ENCODE results near the gene CFAP97D1.

The CFAP97D1 gene

GRCh38 chr17:43799047-43799446 lies 18.8 kb downstream of the CFAP97D1 start:
- no CpG with 5 or more reads among the region's 2 CpGs for WGBS, 2 donors (ENCODE audit: extremely low coverage in 2 of 2, insufficient read length in 2 of 2, insufficient replicate concordance in 1 of 2)
- Histone ChIP-seq H3K27me3 (ENCODE audit: control insufficient read depth in 3 of 3, insufficient read depth in 3 of 3, low read depth in 1 of 3, low read length in 3 of 3) (no peaks in the 10 kb centered on the region), H3K36me3 (replicated peaks in 1 of 2; ENCODE audit: control insufficient read depth in 2 of 2, insufficient read depth in 2 of 2, low read length in 2 of 2) (no peaks in the 10 kb centered on the region), H3K27ac (replicated peaks; ENCODE audit: low read length) (no peak overlapping the region), H3K9ac (ENCODE audit: low read depth, low read length, poor library complexity) (no peak overlapping the region), H3K9me3 (replicated peaks in 1 of 2; ENCODE audit: control insufficient read depth in 2 of 2, insufficient read depth in 1 of 2, low read depth in 1 of 2, low read length in 2 of 2) (peaks cover 0 to 2% of the 10 kb centered on the region in 2 donors), H3K4me2 (ENCODE audit: insufficient read depth, low read length, poor library complexity, severe bottlenecking) (no peak overlapping the region), H3K4ac (ENCODE audit: low read length) (no peak overlapping the region), H2BK12ac (ENCODE audit: low read length) (no peak overlapping the region), H2AK5ac (ENCODE audit: low read depth, low read length) (no peak overlapping the region), H3K4me1 (ENCODE audit: control insufficient read depth in 2 of 2, insufficient read depth in 1 of 2, low read depth in 1 of 2, low read length in 2 of 2) (peaks cover 3 to 10% of the 10 kb centered on the region in 2 donors), H3K23ac (ENCODE audit: low read depth, low read length, poor library complexity) (no peak overlapping the region), H3K4me3 (ENCODE audit: low read length in 2 of 2) (no peak overlapping the region), H2AFZ (ENCODE audit: low read length) (no peak overlapping the region), H2BK120ac (ENCODE audit: low read depth, low read length) (no peak overlapping the region), H2BK15ac (ENCODE audit: low read length) (no peak overlapping the region), H3K79me1 (ENCODE audit: low read depth, low read length) (no peaks in the 10 kb centered on the region), H3K18ac (ENCODE audit: low read length) (no peak overlapping the region), H4K91ac (ENCODE audit: low read depth, low read length, poor library complexity) (no peak overlapping the region), H3K14ac (ENCODE audit: low read length) (no peak overlapping the region), H2BK5ac (ENCODE audit: low read length) (no peak overlapping the region), H4K8ac (ENCODE audit: low read depth, low read length) (no peak overlapping the region)
- DNase-seq (ENCODE audit: low spot score): no peak

GRCh38 chr17:43800736-43801135 lies 20.5 kb downstream of the CFAP97D1 start:
- H3K4ac ChIP-seq (ENCODE audit: low read length): no peak overlapping the region
- DNase-seq (ENCODE audit: low spot score): no peak
- no peak overlapping the region for H2BK15ac ChIP-seq (ENCODE audit: low read length)
- H3K36me3 ChIP-seq (replicated peaks in 1 of 2; ENCODE audit: control insufficient read depth in 2 of 2, insufficient read depth in 2 of 2, low read length in 2 of 2): no peaks in the 10 kb centered on the region
- no peak overlapping the region for H3K9ac ChIP-seq (ENCODE audit: low read depth, low read length, poor library complexity)
- no peak overlapping the region for H4K8ac ChIP-seq (ENCODE audit: low read depth, low read length)
- no peak overlapping the region for H2AK5ac ChIP-seq (ENCODE audit: low read depth, low read length)
- H2BK12ac ChIP-seq (ENCODE audit: low read length): no peak overlapping the region
- H3K4me3 ChIP-seq (ENCODE audit: low read length in 2 of 2): no peak overlapping the region
- peaks cover 3 to 10% of the 10 kb centered on the region in 2 donors for H3K4me1 ChIP-seq (ENCODE audit: control insufficient read depth in 2 of 2, insufficient read depth in 1 of 2, low read depth in 1 of 2, low read length in 2 of 2)
- no peak overlapping the region for H4K91ac ChIP-seq (ENCODE audit: low read depth, low read length, poor library complexity)
- H2BK120ac ChIP-seq (ENCODE audit: low read depth, low read length): no peak overlapping the region
- H3K14ac ChIP-seq (ENCODE audit: low read length): no peak overlapping the region
- H3K79me1 ChIP-seq (ENCODE audit: low read depth, low read length): no peaks in the 10 kb centered on the region
- no peak overlapping the region for H2AFZ ChIP-seq (ENCODE audit: low read length)
- WGBS, 2 donors (ENCODE audit: extremely low coverage in 2 of 2, insufficient read length in 2 of 2, insufficient replicate concordance in 1 of 2): no CpG with 5 or more reads among the region's 3 CpGs
- no peak overlapping the region for H3K23ac ChIP-seq (ENCODE audit: low read depth, low read length, poor library complexity)
- no peak overlapping the region for H2BK5ac ChIP-seq (ENCODE audit: low read length)
- peaks cover 0 to 2% of the 10 kb centered on the region in 2 donors for H3K9me3 ChIP-seq (replicated peaks in 1 of 2; ENCODE audit: control insufficient read depth in 2 of 2, insufficient read depth in 1 of 2, low read depth in 1 of 2, low read length in 2 of 2)
- no peak overlapping the region for H3K27ac ChIP-seq (replicated peaks; ENCODE audit: low read length)
- H3K18ac ChIP-seq (ENCODE audit: low read length): no peak overlapping the region
- H3K27me3 ChIP-seq (ENCODE audit: control insufficient read depth in 3 of 3, insufficient read depth in 3 of 3, low read depth in 1 of 3, low read length in 3 of 3): no peaks in the 10 kb centered on the region
- H3K4me2 ChIP-seq (ENCODE audit: insufficient read depth, low read length, poor library complexity, severe bottlenecking): no peak overlapping the region

- Histone ChIP-seq H3K4me3 (ENCODE audit: low read length in 2 of 2) (no peak overlapping the region), H3K36me3 (replicated peaks in 1 of 2; ENCODE audit: control insufficient read depth in 2 of 2, insufficient read depth in 2 of 2, low read length in 2 of 2) (no peaks in the 10 kb centered on the region), H3K23ac (ENCODE audit: low read depth, low read length, poor library complexity) (no peak overlapping the region), H4K91ac (ENCODE audit: low read depth, low read length, poor library complexity) (no peak overlapping the region), H2AFZ (ENCODE audit: low read length) (no peak overlapping the region), H3K9me3 (replicated peaks in 1 of 2; ENCODE audit: control insufficient read depth in 2 of 2, insufficient read depth in 1 of 2, low read depth in 1 of 2, low read length in 2 of 2) (peaks cover 0 to 2% of the 10 kb centered on the region in 2 donors), H3K14ac (ENCODE audit: low read length) (no peak overlapping the region), H3K4me2 (ENCODE audit: insufficient read depth, low read length, poor library complexity, severe bottlenecking) (no peak overlapping the region), H2BK5ac (ENCODE audit: low read length) (no peak overlapping the region), H3K9ac (ENCODE audit: low read depth, low read length, poor library complexity) (no peak overlapping the region), H3K4ac (ENCODE audit: low read length) (no peak overlapping the region), H2BK15ac (ENCODE audit: low read length) (no peak overlapping the region), H3K27me3 (ENCODE audit: control insufficient read depth in 3 of 3, insufficient read depth in 3 of 3, low read depth in 1 of 3, low read length in 3 of 3) (no peaks in the 10 kb centered on the region), H2AK5ac (ENCODE audit: low read depth, low read length) (no peak overlapping the region), H3K4me1 (ENCODE audit: control insufficient read depth in 2 of 2, insufficient read depth in 1 of 2, low read depth in 1 of 2, low read length in 2 of 2) (peaks cover 3 to 10% of the 10 kb centered on the region in 2 donors), H2BK120ac (ENCODE audit: low read depth, low read length) (no peak overlapping the region), H3K79me1 (ENCODE audit: low read depth, low read length) (no peaks in the 10 kb centered on the region), H4K8ac (ENCODE audit: low read depth, low read length) (no peak overlapping the region), H3K27ac (replicated peaks; ENCODE audit: low read length) (no peak overlapping the region), H3K18ac (ENCODE audit: low read length) (no peak overlapping the region), H2BK12ac (ENCODE audit: low read length) (no peak overlapping the region)
- DNase-seq (ENCODE audit: low spot score): no peak
- no CpG with 5 or more reads among the region's 3 CpGs for WGBS, 2 donors (ENCODE audit: extremely low coverage in 2 of 2, insufficient read length in 2 of 2, insufficient replicate concordance in 1 of 2)
Observed at GRCh38 chr17:43801844-43802243, 21.6 kb downstream of the CFAP97D1 start.

GRCh38 chr17:43803758-43804157 lies 23.5 kb downstream of the CFAP97D1 start:
- H3K4me3 ChIP-seq (ENCODE audit: low read length in 2 of 2): no peak overlapping the region
- no peak overlapping the region for H4K91ac ChIP-seq (ENCODE audit: low read depth, low read length, poor library complexity)
- peaks cover 0 to 3% of the 10 kb centered on the region in 2 donors for H3K36me3 ChIP-seq (replicated peaks in 1 of 2; ENCODE audit: control insufficient read depth in 2 of 2, insufficient read depth in 2 of 2, low read length in 2 of 2)
- no peak overlapping the region for H2BK15ac ChIP-seq (ENCODE audit: low read length)
- DNase-seq (ENCODE audit: low spot score): no peak
- no peak overlapping the region for H2BK12ac ChIP-seq (ENCODE audit: low read length)
- H2AK5ac ChIP-seq (ENCODE audit: low read depth, low read length): no peak overlapping the region
- H3K9ac ChIP-seq (ENCODE audit: low read depth, low read length, poor library complexity): no peak overlapping the region
- no CpG with 5 or more reads among the region's 4 CpGs for WGBS, 2 donors (ENCODE audit: extremely low coverage in 2 of 2, insufficient read length in 2 of 2, insufficient replicate concordance in 1 of 2)
- H3K4me1 ChIP-seq (ENCODE audit: control insufficient read depth in 2 of 2, insufficient read depth in 1 of 2, low read depth in 1 of 2, low read length in 2 of 2): peaks cover 3 to 10% of the 10 kb centered on the region in 2 donors
- H3K9me3 ChIP-seq (replicated peaks in 1 of 2; ENCODE audit: control insufficient read depth in 2 of 2, insufficient read depth in 1 of 2, low read depth in 1 of 2, low read length in 2 of 2): peaks cover 0 to 2% of the 10 kb centered on the region in 2 donors
- no peak overlapping the region for H3K14ac ChIP-seq (ENCODE audit: low read length)
- no peak overlapping the region for H3K23ac ChIP-seq (ENCODE audit: low read depth, low read length, poor library complexity)
- H4K8ac ChIP-seq (ENCODE audit: low read depth, low read length): no peak overlapping the region
- no peak overlapping the region for H3K4me2 ChIP-seq (ENCODE audit: insufficient read depth, low read length, poor library complexity, severe bottlenecking)
- H2BK120ac ChIP-seq (ENCODE audit: low read depth, low read length): no peak overlapping the region
- H3K18ac ChIP-seq (ENCODE audit: low read length): no peak overlapping the region
- no peak overlapping the region for H2BK5ac ChIP-seq (ENCODE audit: low read length)
- H3K27me3 ChIP-seq (ENCODE audit: control insufficient read depth in 3 of 3, insufficient read depth in 3 of 3, low read depth in 1 of 3, low read length in 3 of 3): no peaks in the 10 kb centered on the region
- H3K27ac ChIP-seq (replicated peaks; ENCODE audit: low read length): no peak overlapping the region
- H3K4ac ChIP-seq (ENCODE audit: low read length): no peak overlapping the region
- no peak overlapping the region for H2AFZ ChIP-seq (ENCODE audit: low read length)
- no peaks in the 10 kb centered on the region for H3K79me1 ChIP-seq (ENCODE audit: low read depth, low read length)
